GM18505 (cell line): ENCODE measurements around the gene URB1.

Experiments
- ATAC-seq: cut with Tn5 transposase; IDR thresholded peaks from one replicate; pipeline ENCODE4 v1.9.1; 2021; ENCODE audit not compliant: unreplicated experiment
- POLR2A ChIP-seq: IDR thresholded peaks from 4 replicates; pipeline ENCODE4 v1.6.1; 2011; ENCODE audit warnings: borderline replicate concordance; ENCODE audit not compliant: insufficient read depth, insufficient read length; ENCODE audit errors: extremely low read depth

URB1 gene

GRCh38 chr21:32415451-32416398 is 22.9 kb upstream of the URB1 start:
- TF ChIP-seq POLR2A, result no peak
- ATAC-seq, result no peak

- no peak for TF ChIP-seq POLR2A
Observed at GRCh38 chr21:32414579-32415358, 22.0 kb upstream of the URB1 start.

GRCh38 chr21:32413697-32414578 is 21.1 kb upstream of the URB1 start:
- ATAC-seq, result no peak

More at GRCh38 chr21:32414579-32415358, 22.0 kb upstream of the URB1 start:
- no peak for ATAC-seq

GRCh38 chr21:32413015-32413504 is 20.2 kb upstream of the URB1 start:
- no peak for TF ChIP-seq POLR2A
- no peak for ATAC-seq

More at GRCh38 chr21:32413697-32414578, 21.1 kb upstream of the URB1 start:
- TF ChIP-seq POLR2A, result no peak

- no peak for ATAC-seq
Observed at GRCh38 chr21:32412162-32413014, 19.6 kb upstream of the URB1 start, which contains the start of gene EVA1C. Gene EVA1C, plus strand, starts transcription at chr21:32412706. Its CDS starts 148 bp downstream, at chr21:32412854.

GRCh38 chr21:32411350-32412161 is 18.7 kb upstream of the URB1 start:
- TF ChIP-seq POLR2A, result no peak
- no peak for ATAC-seq

More at GRCh38 chr21:32412162-32413014, 19.6 kb upstream of the URB1 start, which contains the start of gene EVA1C:
- TF ChIP-seq POLR2A, result no peak

- no peak for TF ChIP-seq POLR2A
- ATAC-seq, result no peak
Observed at GRCh38 chr21:32410916-32411315, 18.1 kb upstream of the URB1 start.

GRCh38 chr21:32410291-32410690 is 17.5 kb upstream of the URB1 start:
- no peak for TF ChIP-seq POLR2A

GRCh38 chr21:32406405-32406804 is 13.6 kb upstream of the URB1 start:
- TF ChIP-seq POLR2A, result no peak
- no peak for ATAC-seq

More at GRCh38 chr21:32410291-32410690, 17.5 kb upstream of the URB1 start:
- ATAC-seq, result no peak

GRCh38 chr21:32403201-32403777 is 10.5 kb upstream of the URB1 start:
- TF ChIP-seq POLR2A, result no peak
- ATAC-seq, result no peak

- TF ChIP-seq POLR2A, result no peak
- no peak for ATAC-seq
Observed at GRCh38 chr21:32393677-32394001, 827 bp upstream of the URB1 start.
